GM12874 (cell line): ENCODE data around the gene BRF1.

Experiments
- CTCF ChIP-seq: IDR thresholded peaks from 2 replicates; pipeline ENCODE4 v1.5.1; 2011; ENCODE audit warnings: low read depth, mild to moderate bottlenecking, control low read depth, low read length, moderate library complexity; ENCODE audit not compliant: insufficient read depth

The BRF1 gene

GRCh38 chr14:105173901-105174894, 126.6 kb downstream of the BRF1 start:
- no peak for TF ChIP-seq CTCF

DNA sequence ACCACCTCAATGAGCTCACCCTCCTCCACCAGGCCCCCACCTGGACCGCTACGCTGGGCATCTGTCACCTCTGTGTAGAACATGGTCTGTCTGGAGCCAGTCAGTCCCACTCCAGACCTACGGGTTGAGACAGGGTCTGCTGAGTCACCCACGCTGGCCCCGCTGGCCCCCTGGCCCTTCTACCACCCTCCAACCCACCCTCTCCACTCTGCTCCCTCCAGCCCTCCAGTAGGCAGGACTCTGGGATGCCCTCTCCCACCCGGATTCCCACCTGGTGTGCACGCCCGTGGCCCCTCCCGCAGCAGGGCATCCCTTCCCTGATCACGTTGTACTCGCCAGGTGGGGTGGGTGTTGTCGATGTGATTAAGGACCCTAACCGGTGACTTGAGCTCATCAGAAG, 127.7 kb downstream of the BRF1 start:
- TF ChIP-seq CTCF = no peak

DNA sequence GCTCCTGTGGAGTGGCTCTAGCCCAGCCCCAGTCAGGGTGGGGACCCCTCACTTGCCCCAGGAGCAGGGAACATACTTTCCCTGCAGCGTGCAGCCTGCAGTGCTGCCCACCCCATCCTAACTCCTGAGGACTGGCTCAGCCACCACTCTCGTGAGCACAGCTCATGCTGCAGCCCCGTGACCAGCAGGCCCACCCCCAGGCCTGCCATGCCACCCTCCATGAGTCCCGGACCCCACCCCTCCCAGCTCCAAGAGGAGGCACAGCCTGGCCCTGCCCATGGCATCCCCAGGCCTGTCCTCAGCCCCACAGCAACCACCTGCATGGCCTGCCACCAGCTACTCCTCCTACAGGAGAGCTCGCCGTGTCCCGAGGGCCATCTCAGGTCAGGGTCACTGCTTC, 128.3 kb downstream of the BRF1 start:
- no peak for TF ChIP-seq CTCF

DNA sequence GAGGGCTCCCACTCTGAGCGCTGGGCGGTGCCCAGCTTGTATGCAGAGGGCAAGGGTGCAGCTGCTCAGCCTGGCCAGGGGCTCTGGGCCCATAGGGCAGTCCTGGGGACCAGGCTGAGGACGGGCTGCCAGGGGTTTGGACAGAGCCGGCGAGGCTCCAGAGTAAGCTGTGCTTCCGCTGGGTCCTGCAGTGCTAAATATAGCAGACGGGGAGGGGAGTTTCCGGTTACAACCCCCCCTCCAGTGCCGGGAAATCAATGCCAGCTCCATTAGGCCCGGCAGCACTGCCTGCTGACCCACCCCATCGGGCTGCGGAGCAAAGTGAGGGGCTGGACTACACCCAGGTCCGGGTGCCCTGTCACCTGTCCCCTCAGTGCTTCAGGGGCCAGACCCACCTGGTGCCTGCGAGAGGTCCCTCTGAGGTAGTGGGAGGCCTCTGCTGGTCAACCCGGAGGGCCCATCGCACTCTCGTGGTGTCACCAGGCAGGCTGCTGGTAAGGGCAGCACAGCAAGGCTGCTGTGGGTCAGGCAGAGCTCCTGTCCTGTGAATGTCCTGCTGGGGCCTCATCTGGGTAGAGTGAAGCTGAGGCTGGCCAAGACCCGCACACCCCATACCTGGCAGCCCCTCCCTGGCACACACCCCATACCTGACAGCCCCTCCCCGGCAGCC, 129.7 kb downstream of the BRF1 start:
- no peak for TF ChIP-seq CTCF

- TF ChIP-seq CTCF = no peak
These were observed 130.8 kb downstream of the BRF1 start for GRCh38 chr14:105169776-105170655.

DNA sequence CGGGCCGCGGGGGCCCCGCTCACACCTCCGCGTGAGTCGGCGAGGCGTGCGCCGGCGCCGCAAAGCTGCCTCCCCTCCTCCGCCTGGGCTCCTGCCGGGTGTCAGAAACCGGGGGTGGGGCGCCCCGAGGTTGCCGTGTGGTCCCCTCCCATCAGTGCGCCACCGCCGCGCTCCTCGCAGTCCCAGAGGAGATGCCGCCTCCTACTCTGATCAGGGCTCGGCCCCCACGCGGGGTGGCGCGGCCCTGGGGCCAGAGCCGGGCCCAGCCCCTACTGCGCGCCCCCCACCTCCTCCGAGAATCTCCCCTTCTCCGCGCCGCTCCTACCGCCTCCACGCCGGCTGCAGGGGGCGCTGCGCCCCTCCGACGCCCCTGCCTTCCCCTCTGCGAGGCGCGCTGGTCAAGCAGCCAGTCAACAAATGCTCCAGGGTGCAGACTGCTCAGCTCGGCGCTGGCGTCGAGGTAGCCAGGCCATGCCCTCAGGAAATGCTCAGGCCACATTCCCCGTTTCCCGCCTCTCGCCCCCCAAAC, 131.8 kb downstream of the BRF1 start:
- peak; percentile 56 for TF ChIP-seq CTCF
